ENCODE results near the gene ARSK.

The ARSK gene

DNA sequence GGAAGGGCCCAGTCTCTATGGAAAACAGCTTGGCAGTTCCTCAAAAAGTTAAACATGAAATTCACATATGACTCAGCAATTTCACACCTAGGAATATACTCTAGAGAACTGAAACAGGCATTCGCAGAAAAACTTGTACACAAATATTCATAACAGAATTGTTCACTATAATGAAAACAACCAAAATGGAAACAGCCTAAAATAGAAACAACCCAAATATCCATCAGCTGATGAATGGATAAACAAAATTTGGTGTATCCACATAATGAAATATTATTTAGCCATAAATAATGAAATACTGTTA lies 60.2 kb downstream of the ARSK start:
- Histone ChIP-seq H3K27ac (ENCODE audit: low read depth, low read length) (no peak overlapping the region), H3K27me3 (ENCODE audit: control insufficient read depth, insufficient read depth, low read length) (peaks cover 6% of the 10 kb centered on the region), H3K4me1 (ENCODE audit: control insufficient read depth, insufficient read depth, low read length) (no peaks in the 10 kb centered on the region), H3K9ac (ENCODE audit: low read length) (no peak overlapping the region), H3K4me3 (ENCODE audit: low read length) (no peak overlapping the region), H3K36me3 (ENCODE audit: control insufficient read depth, insufficient read depth, low read length) (no peaks in the 10 kb centered on the region)

GRCh38 chr5:95617057-95617456 lies 62.2 kb downstream of the ARSK start:
- Histone ChIP-seq H3K36me3 (ENCODE audit: control insufficient read depth, insufficient read depth, low read length) (no peaks in the 10 kb centered on the region), H3K9ac (ENCODE audit: low read length) (no peak overlapping the region), H3K27ac (ENCODE audit: low read depth, low read length) (no peak overlapping the region), H3K4me3 (ENCODE audit: low read length) (no peak overlapping the region), H3K4me1 (ENCODE audit: control insufficient read depth, insufficient read depth, low read length) (no peaks in the 10 kb centered on the region), H3K27me3 (ENCODE audit: control insufficient read depth, insufficient read depth, low read length) (peaks cover 6% of the 10 kb centered on the region)

GRCh38 chr5:95619096-95619495 lies 64.2 kb downstream of the ARSK start:
- H3K9ac ChIP-seq (ENCODE audit: low read length): no peak overlapping the region
- no peak overlapping the region for H3K27ac ChIP-seq (ENCODE audit: low read depth, low read length)
- no peaks in the 10 kb centered on the region for H3K36me3 ChIP-seq (ENCODE audit: control insufficient read depth, insufficient read depth, low read length)
- peaks cover 6% of the 10 kb centered on the region for H3K27me3 ChIP-seq (ENCODE audit: control insufficient read depth, insufficient read depth, low read length)
- H3K4me1 ChIP-seq (ENCODE audit: control insufficient read depth, insufficient read depth, low read length): no peaks in the 10 kb centered on the region
- no peak overlapping the region for H3K4me3 ChIP-seq (ENCODE audit: low read length)

DNA sequence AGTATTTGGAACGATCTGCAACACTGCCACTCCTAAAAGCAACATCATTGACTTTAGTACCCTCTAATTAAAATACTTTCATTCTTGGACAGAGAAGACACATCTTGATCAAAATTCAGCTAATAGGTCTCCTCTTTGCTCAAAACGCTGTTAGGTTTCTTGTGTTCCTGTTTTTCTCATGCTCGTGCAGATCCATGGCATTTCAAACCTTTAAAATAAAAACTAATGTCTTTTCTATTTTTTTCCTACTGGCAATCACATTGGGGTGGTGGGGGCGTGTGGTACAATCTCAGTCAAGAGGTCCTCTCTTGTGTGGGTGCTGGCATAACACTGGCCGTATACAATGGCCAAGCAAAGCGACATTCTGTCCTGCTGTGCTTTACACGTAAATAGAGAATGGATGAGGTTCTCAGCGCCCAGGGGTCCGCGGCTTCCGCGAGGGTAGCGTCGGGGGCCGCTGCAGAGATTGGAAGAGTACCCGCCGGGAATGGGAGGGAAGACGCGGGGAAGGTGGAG lies 64.7 kb downstream of the ARSK start:
- Histone ChIP-seq H3K27ac (ENCODE audit: low read depth, low read length) (no peak overlapping the region), H3K36me3 (ENCODE audit: control insufficient read depth, insufficient read depth, low read length) (no peaks in the 10 kb centered on the region), H3K27me3 (ENCODE audit: control insufficient read depth, insufficient read depth, low read length) (peaks cover 6% of the 10 kb centered on the region), H3K4me1 (ENCODE audit: control insufficient read depth, insufficient read depth, low read length) (no peaks in the 10 kb centered on the region), H3K9ac (ENCODE audit: low read length) (no peak overlapping the region), H3K4me3 (ENCODE audit: low read length) (peak overlapping the region; percentile 74)

GRCh38 chr5:95620030-95620869 lies 65.3 kb downstream of the ARSK start, which contains the start of gene GPR150:
Gene GPR150, plus strand, starts transcription at chr5:95620087. Its CDS starts 189 bp downstream, at chr5:95620276.
- Histone ChIP-seq H3K27ac (ENCODE audit: low read depth, low read length) (no peak within 1 kb of the TSS), H3K9ac (ENCODE audit: low read length) (peak within 1 kb of the TSS; percentile 40)

GRCh38 chr5:95620870-95621838 lies 66.3 kb downstream of the ARSK start:
- H3K27ac ChIP-seq (ENCODE audit: low read depth, low read length): no peak overlapping the region
- peak overlapping the region; percentile 74 for H3K4me3 ChIP-seq (ENCODE audit: low read length)
- H3K36me3 ChIP-seq (ENCODE audit: control insufficient read depth, insufficient read depth, low read length): no peaks in the 10 kb centered on the region
- H3K4me1 ChIP-seq (ENCODE audit: control insufficient read depth, insufficient read depth, low read length): no peaks in the 10 kb centered on the region
- H3K27me3 ChIP-seq (ENCODE audit: control insufficient read depth, insufficient read depth, low read length): peaks cover 6% of the 10 kb centered on the region
- H3K9ac ChIP-seq (ENCODE audit: low read length): no peak overlapping the region

More at GRCh38 chr5:95620030-95620869, 65.3 kb downstream of the ARSK start, which contains the start of gene GPR150:
- Histone ChIP-seq H3K27me3 (ENCODE audit: control insufficient read depth, insufficient read depth, low read length) (peaks cover 6% of the 10 kb centered on the region), H3K36me3 (ENCODE audit: control insufficient read depth, insufficient read depth, low read length) (no peaks in the 10 kb centered on the region), H3K4me3 (ENCODE audit: low read length) (peak within 1 kb of the TSS; percentile 74), H3K4me1 (ENCODE audit: control insufficient read depth, insufficient read depth, low read length) (no peaks in the 10 kb centered on the region)

GRCh38 chr5:95621839-95622629 lies 67.1 kb downstream of the ARSK start:
- H3K9ac ChIP-seq (ENCODE audit: low read length): no peak overlapping the region
- H3K4me3 ChIP-seq (ENCODE audit: low read length): no peak overlapping the region
- peaks cover 6% of the 10 kb centered on the region for H3K27me3 ChIP-seq (ENCODE audit: control insufficient read depth, insufficient read depth, low read length)
- no peak overlapping the region for H3K27ac ChIP-seq (ENCODE audit: low read depth, low read length)
- no peaks in the 10 kb centered on the region for H3K36me3 ChIP-seq (ENCODE audit: control insufficient read depth, insufficient read depth, low read length)
- H3K4me1 ChIP-seq (ENCODE audit: control insufficient read depth, insufficient read depth, low read length): no peaks in the 10 kb centered on the region

GRCh38 chr5:95623706-95624105 lies 68.8 kb downstream of the ARSK start:
- Histone ChIP-seq H3K36me3 (ENCODE audit: control insufficient read depth, insufficient read depth, low read length) (no peaks in the 10 kb centered on the region), H3K4me1 (ENCODE audit: control insufficient read depth, insufficient read depth, low read length) (no peaks in the 10 kb centered on the region)

GRCh38 chr5:95624368-95624767 lies 69.5 kb downstream of the ARSK start:
- Histone ChIP-seq H3K27me3 (ENCODE audit: control insufficient read depth, insufficient read depth, low read length) (peaks cover 6% of the 10 kb centered on the region), H3K4me1 (ENCODE audit: control insufficient read depth, insufficient read depth, low read length) (no peaks in the 10 kb centered on the region), H3K4me3 (ENCODE audit: low read length) (no peak overlapping the region), H3K27ac (ENCODE audit: low read depth, low read length) (no peak overlapping the region), H3K9ac (ENCODE audit: low read length) (no peak overlapping the region), H3K36me3 (ENCODE audit: control insufficient read depth, insufficient read depth, low read length) (no peaks in the 10 kb centered on the region)

More at GRCh38 chr5:95623706-95624105, 68.8 kb downstream of the ARSK start:
- Histone ChIP-seq H3K27me3 (ENCODE audit: control insufficient read depth, insufficient read depth, low read length) (peaks cover 6% of the 10 kb centered on the region), H3K27ac (ENCODE audit: low read depth, low read length) (no peak overlapping the region), H3K9ac (ENCODE audit: low read length) (no peak overlapping the region), H3K4me3 (ENCODE audit: low read length) (no peak overlapping the region)

- Histone ChIP-seq H3K27me3 (ENCODE audit: control insufficient read depth, insufficient read depth, low read length) (no peaks in the 10 kb centered on the region), H3K4me1 (ENCODE audit: control insufficient read depth, insufficient read depth, low read length) (no peaks in the 10 kb centered on the region), H3K4me3 (ENCODE audit: low read length) (no peak overlapping the region), H3K27ac (ENCODE audit: low read depth, low read length) (no peak overlapping the region), H3K36me3 (ENCODE audit: control insufficient read depth, insufficient read depth, low read length) (no peaks in the 10 kb centered on the region), H3K9ac (ENCODE audit: low read length) (no peak overlapping the region)
Measured at GRCh38 chr5:95626701-95627100, 71.8 kb downstream of the ARSK start.

DNA sequence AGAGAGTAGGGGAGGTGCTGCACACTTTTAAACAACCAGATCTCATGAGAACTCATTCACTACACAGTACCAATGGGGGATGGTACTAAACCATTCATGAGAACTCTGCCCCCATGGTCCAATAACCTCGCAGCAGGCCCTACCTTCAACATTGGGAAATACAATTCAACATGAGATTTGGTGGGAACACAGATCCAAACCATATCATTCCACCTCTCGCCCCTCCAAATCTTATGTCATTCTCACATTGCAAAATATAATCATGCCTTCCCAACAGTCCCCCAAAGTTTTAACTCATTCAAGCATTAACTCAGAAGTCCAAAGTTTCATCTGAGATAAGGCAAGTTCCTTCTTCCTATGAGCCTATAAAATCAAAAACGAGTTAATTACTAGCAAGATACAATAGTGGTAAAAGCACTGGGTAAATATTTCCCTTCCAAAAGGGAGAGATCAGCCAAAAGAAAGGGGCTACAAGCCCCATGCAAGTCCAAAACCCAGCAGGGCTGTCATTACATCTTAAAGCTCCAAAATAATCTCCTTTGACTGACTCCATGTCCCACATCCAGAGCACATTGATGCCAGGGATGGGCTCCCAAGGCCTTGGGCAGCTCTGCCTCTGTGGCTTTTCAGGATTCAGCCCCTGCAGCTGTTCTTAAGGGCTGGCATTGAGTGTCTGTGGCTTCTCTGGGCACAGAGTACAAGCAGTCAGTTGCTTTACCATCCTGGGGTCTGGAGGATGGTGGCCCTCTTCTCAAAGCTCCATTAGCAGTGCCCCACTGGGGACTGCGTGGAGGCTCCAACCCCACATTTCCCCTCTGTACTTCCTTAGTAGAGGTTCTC lies 73.3 kb downstream of the ARSK start:
- Histone ChIP-seq H3K9ac (ENCODE audit: low read length) (no peak overlapping the region), H3K27me3 (ENCODE audit: control insufficient read depth, insufficient read depth, low read length) (no peaks in the 10 kb centered on the region), H3K4me3 (ENCODE audit: low read length) (no peak overlapping the region), H3K27ac (ENCODE audit: low read depth, low read length) (no peak overlapping the region), H3K36me3 (ENCODE audit: control insufficient read depth, insufficient read depth, low read length) (no peaks in the 10 kb centered on the region), H3K4me1 (ENCODE audit: control insufficient read depth, insufficient read depth, low read length) (no peaks in the 10 kb centered on the region)

Data from rectal smooth muscle tissue (tissue), 1 donor.